Right lobe of liver (tissue), 4 donors: ENCODE data around the gene KIF26A.

Experiments used
- CTCF ChIP-seq, 4 donors: fragments of 200-600 bp in 3 of 4; fragments of 450-650 bp in 1 of 4; IDR thresholded peaks; one replicate each; pipeline versions ENCODE4 v1.5.1 to v1.8.0; 2016 to 2022; ENCODE audit warnings: antibody characterized with exemption in 4 of 4, mild to moderate bottlenecking in 2 of 4
- POLR2A ChIP-seq: fragments of 450-650 bp; IDR thresholded peaks from one replicate; pipeline ENCODE4 v1.6.1; 2017; ENCODE audit warnings: antibody characterized with exemption, mild to moderate bottlenecking
- donor health status: DM: no; HTN: no; CAD: no.
- donor health status: DM: no; HTN: no; CAD: no.
- donor health status: DM: no; HTN: yes; CAD: no.

DNA sequence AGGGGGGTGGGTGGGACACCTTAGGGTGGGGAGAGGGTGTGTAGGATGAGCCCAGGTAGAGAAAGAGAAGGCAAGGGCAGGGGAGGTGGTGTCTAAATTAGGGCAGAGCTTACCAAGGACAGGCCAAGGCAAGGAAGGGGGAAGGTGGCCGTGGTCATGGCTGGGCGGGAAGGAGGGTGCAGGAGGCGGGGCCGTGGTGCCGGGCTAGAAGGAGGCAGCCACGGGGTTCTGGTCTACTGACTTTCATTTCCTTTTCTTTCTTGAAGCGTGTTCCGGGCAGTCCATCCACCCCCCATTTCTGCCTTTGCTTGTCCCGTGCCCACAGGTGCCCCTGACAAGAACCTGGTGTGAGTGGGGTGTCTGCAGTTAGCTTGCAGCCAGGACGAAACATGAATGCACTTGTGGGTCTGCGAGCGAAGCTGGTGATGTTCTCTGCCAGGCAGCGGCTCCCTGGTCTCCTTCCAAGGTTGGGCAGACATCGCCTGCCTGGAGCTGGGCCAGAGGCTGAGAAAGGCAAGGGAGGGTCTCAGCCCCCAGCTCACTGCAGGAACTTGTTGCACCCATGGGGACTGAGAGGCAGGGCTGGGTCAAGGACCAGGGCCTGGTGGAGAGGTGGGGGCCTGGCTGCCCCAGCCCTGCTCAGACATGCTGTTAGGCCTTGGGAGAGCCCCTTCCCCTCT is 58.2 kb downstream of the KIF26A start:
- TF ChIP-seq CTCF (IDR thresholded peaks at IDR 0.05), result no peak
- no peak for TF ChIP-seq POLR2A
